HG02763 (cell line): ENCODE data around the gene ZNF552.
A peak's percentile ranks its signal among the peaks of the same experiment; 100 is the strongest.
"Not testable (repeated sequence)": the region's sequence is repeated elsewhere in the genome, so short reads cannot be mapped to it uniquely, and the experiment has no call there.

Experiments used
- ATAC-seq: cut with Tn5 transposase; IDR thresholded peaks from one replicate; pipeline ENCODE4 v1.9.1; 2021; ENCODE audit warnings: mild to moderate bottlenecking, moderate library complexity; ENCODE audit not compliant: unreplicated experiment

The ZNF552 gene

GRCh38 chr19:57819475-57820148 lies 4.9 kb upstream of the ZNF552 start:
- ATAC-seq = peak; percentile 85

DNA sequence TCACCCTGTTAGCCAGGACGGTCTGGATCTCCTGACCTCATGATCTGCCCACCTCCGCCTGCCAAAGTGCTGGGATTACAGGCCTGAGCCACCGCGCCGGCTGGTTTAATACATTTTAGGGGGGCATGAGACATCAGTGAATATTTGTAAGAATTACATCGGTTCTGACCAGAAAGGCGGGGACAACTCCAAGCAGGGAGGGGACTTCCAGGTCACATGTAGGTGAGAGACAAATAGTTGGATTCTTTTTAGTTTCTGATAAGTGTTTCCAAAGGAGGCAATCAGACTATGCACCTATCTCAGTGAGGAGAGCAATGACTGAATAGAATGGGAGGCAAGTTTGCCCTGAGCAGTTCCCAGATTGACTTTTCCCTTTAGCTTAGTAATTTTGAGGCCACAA lies 3.7 kb upstream of the ZNF552 start:
- no peak for ATAC-seq

GRCh38 chr19:57817976-57818375 lies 3.3 kb upstream of the ZNF552 start:
- ATAC-seq = no peak

DNA sequence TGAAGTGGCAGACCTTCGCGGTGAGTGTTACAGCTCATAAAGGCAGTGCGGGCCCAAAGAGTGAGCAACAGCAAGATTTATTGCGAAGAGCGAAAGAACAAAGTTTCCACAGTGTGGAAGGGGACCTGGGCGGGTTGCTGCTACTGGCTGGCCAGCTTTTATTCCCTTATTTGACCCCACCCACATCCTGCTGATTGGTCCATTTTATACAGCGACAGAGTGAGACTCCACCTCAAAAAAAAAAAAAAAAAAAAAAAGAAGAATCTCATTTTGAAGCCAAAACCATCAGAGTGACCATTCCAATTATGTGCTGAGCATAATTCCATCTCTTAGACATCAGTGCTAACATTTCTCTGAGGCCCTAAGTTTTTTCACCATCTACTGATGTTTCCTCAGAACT lies 1.9 kb upstream of the ZNF552 start:
- no peak for ATAC-seq

DNA sequence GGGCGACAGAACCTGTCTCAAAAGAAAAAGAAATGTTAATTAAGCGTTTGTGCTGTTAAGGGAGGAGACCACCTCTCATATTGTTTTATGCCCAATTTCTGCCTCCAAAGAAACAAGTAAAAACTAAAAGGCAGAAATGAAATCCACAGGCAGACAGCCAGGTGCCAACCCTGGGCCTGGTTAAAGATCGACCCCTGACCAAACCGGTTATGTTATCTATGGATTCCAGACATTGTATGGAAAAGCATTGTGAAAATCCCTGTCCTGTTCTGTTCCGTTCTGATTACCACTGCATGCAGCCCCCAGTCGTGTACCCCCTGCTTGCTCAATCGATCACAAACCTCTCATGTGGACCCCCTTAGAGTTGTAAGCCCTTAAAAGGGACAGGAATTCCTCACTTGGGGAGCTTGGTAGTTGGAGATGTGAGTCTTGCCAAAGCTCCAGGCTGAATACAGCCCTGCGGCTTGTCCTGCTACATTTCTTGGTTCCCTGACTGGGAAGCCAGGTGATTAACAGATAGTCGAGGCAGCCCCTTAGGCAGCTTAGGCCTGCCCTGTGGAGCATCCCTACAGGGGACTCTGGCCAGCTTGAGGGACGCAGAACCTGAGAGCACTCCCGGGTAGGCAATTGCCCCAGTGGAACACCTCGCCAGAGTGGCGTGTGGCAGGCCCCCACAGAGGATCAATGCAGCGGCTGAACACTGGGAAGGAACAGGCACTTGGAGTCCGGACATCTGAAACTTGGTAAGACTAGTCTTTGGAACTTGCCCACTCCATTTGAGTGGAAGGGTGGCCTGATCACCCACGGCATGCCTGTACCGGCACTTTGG lies 748 bp upstream of the ZNF552 start:
- ATAC-seq = no peak

- no peak for ATAC-seq
Measured at GRCh38 chr19:57813919-57814504, 701 bp downstream of the ZNF552 start.

GRCh38 chr19:57812975-57813820 lies 1.5 kb downstream of the ZNF552 start:
- not testable (repeated sequence) for ATAC-seq

DNA sequence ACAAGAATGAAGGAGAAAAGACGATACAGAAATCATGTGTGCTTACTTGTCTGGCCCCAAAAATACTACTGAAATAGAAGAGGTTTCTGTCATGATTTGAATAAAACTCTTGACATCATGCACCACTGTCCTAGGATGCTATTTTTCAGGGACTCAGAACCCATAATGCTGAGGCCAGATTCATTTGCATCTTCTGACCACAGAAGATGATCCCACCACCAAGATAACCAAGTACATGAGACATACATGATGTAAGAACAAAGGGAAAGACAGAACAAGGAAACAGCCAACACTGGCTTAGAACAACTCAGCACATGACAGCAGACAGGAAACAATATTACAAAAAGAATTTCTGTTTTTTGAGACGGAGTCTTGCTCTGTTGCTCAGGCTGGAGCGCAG lies 2.5 kb downstream of the ZNF552 start:
- no peak for ATAC-seq

GRCh38 chr19:57810410-57811295 lies 4.1 kb downstream of the ZNF552 start:
- ATAC-seq = not testable (repeated sequence)

GRCh38 chr19:57807541-57807940 lies 7.2 kb downstream of the ZNF552 start:
- ATAC-seq = no peak

- no peak for ATAC-seq
Measured at GRCh38 chr19:57803594-57804325, 11.0 kb downstream of the ZNF552 start.

GRCh38 chr19:57803265-57803593 lies 11.5 kb downstream of the ZNF552 start:
- ATAC-seq = no peak

DNA sequence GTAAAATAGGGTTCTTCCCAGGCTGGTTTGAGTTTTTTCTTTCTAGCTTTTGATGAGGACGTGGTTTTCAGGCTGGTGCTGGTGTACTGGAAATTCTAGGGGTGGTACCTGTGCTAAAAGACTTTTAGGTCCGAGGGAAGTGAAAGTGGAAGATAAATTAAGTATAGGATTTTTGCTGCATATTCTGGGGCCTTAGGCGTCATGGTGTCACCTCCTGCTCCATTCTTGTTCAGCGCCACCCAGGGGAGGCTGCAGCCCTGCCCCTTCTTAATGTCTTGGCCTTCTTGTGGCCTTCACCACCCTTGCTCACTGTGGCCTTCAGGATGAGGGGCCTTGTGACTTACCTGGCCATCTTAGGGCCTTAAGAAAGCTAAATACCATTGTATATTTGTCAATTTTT lies 12.4 kb downstream of the ZNF552 start:
- ATAC-seq = no peak

GRCh38 chr19:57800696-57801095 lies 14.0 kb downstream of the ZNF552 start:
- no peak for ATAC-seq

DNA sequence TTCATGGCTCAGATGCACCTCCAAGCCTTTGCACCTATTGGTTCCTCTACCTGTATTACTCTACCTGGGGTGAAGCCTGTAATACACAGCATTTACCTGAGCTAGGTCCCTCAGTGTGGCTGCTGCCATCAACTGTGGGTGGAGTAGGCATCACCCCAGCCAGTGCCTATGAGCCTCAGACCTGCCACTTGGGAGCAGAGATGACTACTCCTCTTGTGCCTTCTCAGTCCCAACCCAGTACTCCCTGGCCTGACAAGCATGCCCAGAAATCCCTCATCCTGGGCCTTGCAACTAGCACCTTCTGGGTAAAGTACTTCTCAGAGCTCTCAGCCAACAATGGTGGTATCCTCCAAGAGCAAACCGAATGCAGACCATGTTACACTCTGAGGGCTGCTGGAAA lies 18.1 kb downstream of the ZNF552 start:
- not testable (repeated sequence) for ATAC-seq

- ATAC-seq = no peak
Measured at GRCh38 chr19:57789288-57789687, 25.4 kb downstream of the ZNF552 start.

DNA sequence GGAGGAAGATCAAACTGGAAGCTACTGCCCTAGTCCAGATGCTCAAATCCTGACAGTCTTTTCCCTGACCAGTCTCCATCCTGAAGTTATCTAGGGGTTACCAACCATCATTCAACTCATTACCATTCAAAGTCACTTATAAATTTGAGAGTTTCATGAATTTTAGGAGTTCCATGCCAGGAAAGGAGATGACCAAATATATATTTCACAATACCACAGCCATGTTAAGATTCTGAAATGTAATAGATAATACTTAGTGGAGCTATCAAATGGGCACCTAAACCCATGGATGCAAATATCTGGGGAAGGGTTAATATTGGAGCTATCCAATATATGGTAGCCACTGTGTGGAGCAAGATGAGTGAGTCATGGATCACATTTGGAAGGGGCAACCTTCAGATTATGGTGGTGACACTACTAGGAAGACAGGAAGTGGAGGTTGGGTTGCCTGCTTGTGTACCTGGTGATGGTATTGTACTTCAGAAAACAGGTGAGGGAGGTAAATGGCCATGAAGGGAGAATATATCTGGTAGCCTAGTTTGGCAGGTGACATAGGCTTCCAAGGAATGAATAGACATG lies 26.5 kb downstream of the ZNF552 start:
- ATAC-seq = no peak

DNA sequence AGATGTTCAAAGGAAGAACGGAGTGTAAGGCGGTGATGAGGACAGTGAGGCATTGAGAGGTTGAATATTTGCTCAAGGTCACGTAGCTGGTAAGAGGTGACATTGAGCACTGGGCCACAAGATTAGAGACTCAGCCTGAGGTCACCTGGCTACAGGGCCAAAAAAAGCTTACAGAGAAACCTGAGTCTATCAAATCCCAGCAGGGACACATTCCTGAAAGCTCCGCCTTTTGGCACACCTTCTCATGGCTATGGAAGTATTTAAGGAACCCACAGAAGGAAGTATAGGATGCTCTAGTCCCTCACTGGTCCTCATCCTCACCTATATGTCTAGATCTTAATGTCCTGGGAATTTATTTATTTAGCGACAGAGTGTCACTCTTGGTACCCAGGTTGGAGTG lies 27.8 kb downstream of the ZNF552 start:
- ATAC-seq = no peak

- ATAC-seq = no peak
Measured at GRCh38 chr19:57786286-57786685, 28.4 kb downstream of the ZNF552 start.
